HG02870 (cell line): ENCODE measurements around the gene CTXND1.
A peak's percentile ranks its signal among the peaks of the same experiment; 100 is the strongest.
"Not testable (repeated sequence)": the region's sequence is repeated elsewhere in the genome, so short reads cannot be mapped to it uniquely, and the experiment has no call there.

Experiments used
- ATAC-seq: cut with Tn5 transposase; IDR thresholded peaks from one replicate; pipeline ENCODE4 v1.9.1; 2021; ENCODE audit warnings: mild to moderate bottlenecking, moderate library complexity; ENCODE audit not compliant: unreplicated experiment

Gene CTXND1

GRCh38 chr15:80252121-80252518 is at the start of gene CTXND1:
Gene CTXND1, minus strand, starts transcription at chr15:80252213. Its CDS starts 50,264 bp downstream, at chr15:80201949.
- ATAC-seq = no peak

- no peak for ATAC-seq
Observed at GRCh38 chr15:80301472-80301871, 49.5 kb upstream of the CTXND1 start.

GRCh38 chr15:80295777-80296176 is 43.8 kb upstream of the CTXND1 start:
- not testable (repeated sequence) for ATAC-seq

- no peak for ATAC-seq
Observed at GRCh38 chr15:80292079-80292478, 40.1 kb upstream of the CTXND1 start.

- not testable (repeated sequence) for ATAC-seq
Observed at GRCh38 chr15:80290891-80291290, 38.9 kb upstream of the CTXND1 start.

- no peak for ATAC-seq
Observed at GRCh38 chr15:80289528-80290495, 37.8 kb upstream of the CTXND1 start.

GRCh38 chr15:80288131-80288530 is 36.1 kb upstream of the CTXND1 start:
- ATAC-seq = no peak

GRCh38 chr15:80286055-80286454 is 34.0 kb upstream of the CTXND1 start:
- ATAC-seq = no peak

- ATAC-seq = no peak
Observed at GRCh38 chr15:80285379-80285778, 33.4 kb upstream of the CTXND1 start.

GRCh38 chr15:80283531-80283930 is 31.5 kb upstream of the CTXND1 start:
- ATAC-seq = no peak

GRCh38 chr15:80277147-80277546 is 25.1 kb upstream of the CTXND1 start:
- no peak for ATAC-seq

GRCh38 chr15:80275961-80276360 is 23.9 kb upstream of the CTXND1 start:
- no peak for ATAC-seq

GRCh38 chr15:80274996-80275395 is 23.0 kb upstream of the CTXND1 start:
- ATAC-seq = no peak

GRCh38 chr15:80274554-80274953 is 22.5 kb upstream of the CTXND1 start:
- no peak for ATAC-seq

- ATAC-seq = no peak
Observed at GRCh38 chr15:80272987-80273386, 21.0 kb upstream of the CTXND1 start.

- no peak for ATAC-seq
Observed at GRCh38 chr15:80270472-80270871, 18.5 kb upstream of the CTXND1 start.

- no peak for ATAC-seq
Observed at GRCh38 chr15:80268101-80268500, 16.1 kb upstream of the CTXND1 start.

GRCh38 chr15:80267658-80268057 is 15.6 kb upstream of the CTXND1 start:
- ATAC-seq = no peak

GRCh38 chr15:80266745-80267144 is 14.7 kb upstream of the CTXND1 start:
- ATAC-seq = no peak

GRCh38 chr15:80266113-80266512 is 14.1 kb upstream of the CTXND1 start:
- ATAC-seq = peak; percentile 62

- ATAC-seq = no peak
Observed at GRCh38 chr15:80265021-80265420, 13.0 kb upstream of the CTXND1 start.

GRCh38 chr15:80264031-80264430 is 12.0 kb upstream of the CTXND1 start:
- no peak for ATAC-seq

GRCh38 chr15:80260551-80260950 is 8.5 kb upstream of the CTXND1 start:
- ATAC-seq = no peak
